Subcutaneous abdominal adipose tissue (tissue), 5 donors: ENCODE data around the gene POLD4.

Experiments
- H3K27ac ChIP-seq: one replicate; pipeline ENCODE4 v1.7.0; 2013; ENCODE audit warnings: low read depth, mild to moderate bottlenecking, inconsistent platforms, low read length, moderate library complexity
- H3K27me3 ChIP-seq, 5 donors: one replicate each; pipeline ENCODE4 v1.7.0; 2013; ENCODE audit warnings: low read length in 5 of 5, inconsistent platforms in 1 of 5; ENCODE audit not compliant: control insufficient read depth in 5 of 5, insufficient read depth in 4 of 5
- H3K36me3 ChIP-seq, 5 donors: one replicate each; pipeline ENCODE4 v1.7.0; 2013; ENCODE audit warnings: low read length in 5 of 5; ENCODE audit not compliant: control insufficient read depth in 5 of 5, insufficient read depth in 5 of 5
- H3K4me1 ChIP-seq, 5 donors: one replicate each; pipeline ENCODE4 v1.7.0; 2013; ENCODE audit warnings: low read length in 5 of 5, mild to moderate bottlenecking in 3 of 5, moderate library complexity in 1 of 5; ENCODE audit not compliant: control insufficient read depth in 5 of 5, insufficient read depth in 5 of 5
- H3K4me3 ChIP-seq, 5 donors: one replicate each; pipeline ENCODE4 v1.7.0; 2013; ENCODE audit warnings: low read length in 5 of 5, low read depth in 1 of 5
- H3K9ac ChIP-seq, 5 donors: one replicate each; pipeline ENCODE4 v1.7.0; 2013; ENCODE audit warnings: low read length in 5 of 5, mild to moderate bottlenecking in 4 of 5, moderate library complexity in 3 of 5
- H3K9me3 ChIP-seq, 5 donors: one replicate each; pipeline ENCODE4 v1.7.0; 2013; ENCODE audit warnings: low read length in 5 of 5; ENCODE audit not compliant: control insufficient read depth in 5 of 5
- donor health status: healthy.
- donor health status: healthy.
- donor health status: healthy.
- donor health status: healthy.
- donor health status: healthy.

The POLD4 gene

DNA sequence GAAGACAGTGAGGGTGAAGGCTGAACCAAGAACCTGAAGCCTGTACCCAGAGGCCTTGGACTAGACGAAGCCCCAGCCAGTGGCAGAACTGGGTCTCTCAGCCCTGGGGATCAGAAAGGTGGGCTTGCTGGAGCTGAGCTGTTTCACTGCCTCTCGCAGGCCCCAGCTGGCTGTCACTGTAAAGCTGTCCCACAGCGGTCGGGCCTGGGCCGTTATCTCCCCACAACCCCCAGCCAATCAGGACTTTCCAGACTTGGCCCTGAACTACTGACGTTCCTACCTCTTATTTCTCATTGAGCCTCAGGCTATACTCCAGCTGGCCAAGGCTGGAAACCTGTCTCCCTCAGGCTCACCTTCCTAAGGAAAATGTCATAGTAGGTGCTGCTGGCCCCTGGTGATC is 44.2 kb upstream of the POLD4 start:
- H3K4me1 ChIP-seq, result peaks cover 10 to 59% (median 54%) of the 10 kb centered on the region in 5 donors
- H3K9me3 ChIP-seq, result no peaks in the 10 kb centered on the region
- H3K27ac ChIP-seq, result no peak overlapping the region
- H3K9ac ChIP-seq, result peak overlapping the region in 1 of 5 donors; percentile 45
- H3K36me3 ChIP-seq, result peaks cover 0 to 51% (median 30%) of the 10 kb centered on the region in 5 donors
- no peak overlapping the region for H3K4me3 ChIP-seq
- no peaks in the 10 kb centered on the region for H3K27me3 ChIP-seq

DNA sequence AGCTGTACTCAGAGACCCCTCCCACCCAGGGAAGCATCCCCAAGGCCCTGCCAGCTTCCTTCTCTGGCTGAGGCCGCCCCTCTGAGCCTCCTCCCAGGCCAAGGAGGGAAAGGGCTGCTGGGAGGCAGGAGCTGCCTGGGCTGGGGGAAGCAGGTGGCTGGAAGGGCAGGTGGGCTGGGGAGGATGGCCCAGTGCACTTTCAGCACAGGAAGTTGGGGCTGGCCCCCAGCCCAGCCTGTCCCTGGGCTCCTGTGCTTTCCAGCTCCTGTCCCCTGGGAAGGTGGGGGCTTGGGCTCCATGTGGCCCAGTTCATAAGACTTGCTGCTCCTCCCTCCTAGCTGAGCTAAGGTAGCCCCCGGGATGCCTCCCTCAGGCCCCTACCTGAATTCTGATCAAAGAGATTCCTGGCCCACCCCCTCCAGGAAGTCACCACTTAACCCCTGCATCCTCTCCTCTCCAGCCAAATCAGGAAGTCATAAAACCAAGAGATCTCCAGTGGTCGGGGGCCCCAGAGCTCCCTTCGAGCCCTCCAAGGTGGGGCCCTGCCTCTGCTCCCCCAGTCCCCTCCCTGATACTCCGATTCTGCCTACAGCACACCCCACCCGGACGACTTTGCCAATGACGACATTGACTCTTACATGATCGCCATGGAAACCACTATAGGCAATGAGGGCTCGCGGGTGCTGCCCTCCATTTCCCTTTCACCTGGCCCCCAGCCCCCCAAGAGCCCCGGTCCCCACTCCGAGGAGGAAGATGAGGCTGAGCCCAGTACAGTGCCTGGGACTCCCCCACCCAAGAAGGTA is 43.4 kb upstream of the POLD4 start:
- H3K9ac ChIP-seq, result no peak overlapping the region
- peaks cover 8 to 57% (median 51%) of the 10 kb centered on the region in 5 donors for H3K4me1 ChIP-seq
- H3K27me3 ChIP-seq, result no peaks in the 10 kb centered on the region
- H3K4me3 ChIP-seq, result no peak overlapping the region
- no peaks in the 10 kb centered on the region for H3K9me3 ChIP-seq
- H3K27ac ChIP-seq, result no peak overlapping the region
- peaks cover 0 to 51% (median 30%) of the 10 kb centered on the region in 5 donors for H3K36me3 ChIP-seq

DNA sequence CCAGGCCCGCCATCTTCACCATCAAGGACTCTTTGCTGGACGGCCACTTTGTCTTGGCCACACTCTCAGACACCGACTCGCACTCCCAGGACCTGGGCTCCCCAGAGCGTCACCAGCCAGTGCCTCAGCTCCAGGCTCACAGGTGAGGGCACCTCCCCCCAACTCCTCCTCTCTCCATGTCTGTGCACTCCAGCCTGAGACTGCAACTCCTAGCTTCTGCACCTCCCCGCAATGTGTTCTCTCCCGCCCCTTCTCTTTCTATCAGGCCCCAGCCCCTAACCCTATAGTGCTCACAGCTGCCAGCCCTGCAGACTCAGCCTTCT is 42.9 kb upstream of the POLD4 start:
- no peak overlapping the region for H3K27ac ChIP-seq
- no peak overlapping the region for H3K9ac ChIP-seq
- peaks cover 8 to 60% (median 54%) of the 10 kb centered on the region in 5 donors for H3K4me1 ChIP-seq
- no peaks in the 10 kb centered on the region for H3K27me3 ChIP-seq
- H3K36me3 ChIP-seq, result peaks cover 0 to 51% (median 30%) of the 10 kb centered on the region in 5 donors
- no peak overlapping the region for H3K4me3 ChIP-seq
- H3K9me3 ChIP-seq, result no peaks in the 10 kb centered on the region

DNA sequence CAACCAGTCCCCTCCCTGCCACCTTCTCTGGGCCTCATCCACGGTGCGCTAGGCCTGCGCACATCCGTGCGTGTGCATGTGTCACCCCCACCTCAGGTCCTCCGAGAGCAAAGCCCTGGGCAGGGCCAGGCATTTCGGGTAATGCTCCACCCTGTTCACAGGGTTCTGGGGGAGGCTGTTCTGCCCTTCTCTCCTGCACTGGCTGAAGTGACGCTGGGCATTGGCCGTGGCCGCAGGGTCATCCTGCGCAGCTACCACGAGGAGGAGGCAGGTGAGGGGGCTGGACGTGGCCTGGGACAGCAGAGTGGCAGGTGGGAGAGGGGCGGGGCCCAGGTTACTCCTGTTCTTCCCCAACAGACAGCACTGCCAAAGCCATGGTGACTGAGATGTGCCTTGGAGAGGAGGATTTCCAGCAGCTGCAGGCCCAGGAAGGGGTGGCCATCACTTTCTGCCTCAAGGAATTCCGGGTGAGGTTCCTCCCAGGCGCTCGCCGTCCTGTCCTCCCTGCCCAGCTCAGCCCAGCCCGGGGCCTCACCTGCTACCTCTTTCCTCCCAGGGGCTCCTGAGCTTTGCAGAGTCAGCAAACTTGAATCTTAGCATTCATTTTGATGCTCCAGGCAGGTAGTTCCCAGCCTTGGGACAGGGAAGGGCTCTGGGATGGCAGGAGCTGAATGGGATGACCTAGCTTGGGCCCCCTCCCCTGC is 42.4 kb upstream of the POLD4 start:
- H3K36me3 ChIP-seq, result peaks cover 0 to 51% (median 30%) of the 10 kb centered on the region in 5 donors
- peaks cover 8 to 60% (median 54%) of the 10 kb centered on the region in 5 donors for H3K4me1 ChIP-seq
- H3K27ac ChIP-seq, result no peak overlapping the region
- H3K4me3 ChIP-seq, result no peak overlapping the region
- H3K9ac ChIP-seq, result no peak overlapping the region
- no peaks in the 10 kb centered on the region for H3K27me3 ChIP-seq
- no peaks in the 10 kb centered on the region for H3K9me3 ChIP-seq

DNA sequence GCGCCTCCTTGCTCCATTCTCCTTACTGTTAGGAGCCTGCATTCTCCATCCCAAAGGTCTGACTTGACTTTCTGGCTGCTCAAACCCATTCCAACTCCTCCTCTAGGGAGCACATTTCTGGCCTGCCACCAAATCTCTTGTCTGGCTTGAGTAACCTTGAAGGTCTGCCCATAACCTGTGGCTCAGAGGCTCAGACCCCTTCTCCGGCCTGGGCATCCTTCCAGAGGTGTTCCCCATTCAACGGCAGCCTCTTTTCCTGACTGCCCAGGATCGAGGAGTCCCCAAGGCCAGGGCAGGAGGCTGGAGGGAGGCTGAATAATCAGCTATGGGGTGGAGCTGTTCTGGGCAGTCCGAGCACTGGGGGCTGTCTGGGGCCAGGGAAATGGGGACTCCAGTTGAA is 40.6 kb upstream of the POLD4 start:
- H3K27me3 ChIP-seq, result no peaks in the 10 kb centered on the region

DNA sequence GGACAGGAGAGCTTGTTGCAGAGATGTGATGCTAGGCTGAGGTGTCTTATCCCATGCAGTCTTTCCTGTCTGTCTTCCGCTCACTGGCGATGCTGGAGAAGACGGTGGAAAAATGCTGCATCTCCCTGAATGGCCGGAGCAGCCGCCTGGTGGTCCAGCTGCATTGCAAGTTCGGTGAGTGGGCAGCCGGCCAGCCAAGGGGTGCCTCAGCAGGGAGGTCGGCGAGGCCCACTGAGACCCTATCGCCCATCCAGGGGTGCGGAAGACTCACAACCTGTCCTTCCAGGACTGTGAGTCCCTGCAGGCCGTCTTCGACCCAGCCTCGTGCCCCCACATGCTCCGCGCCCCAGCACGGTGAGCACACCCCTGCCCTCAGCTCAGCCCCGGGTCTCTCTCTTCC is 40.1 kb upstream of the POLD4 start:
- H3K9me3 ChIP-seq, result no peaks in the 10 kb centered on the region
- peaks cover 0 to 40% (median 18%) of the 10 kb centered on the region in 5 donors for H3K36me3 ChIP-seq
- H3K4me1 ChIP-seq, result peaks cover 3 to 42% (median 37%) of the 10 kb centered on the region in 5 donors
- H3K27ac ChIP-seq, result no peak overlapping the region
- H3K4me3 ChIP-seq, result no peak overlapping the region
- H3K27me3 ChIP-seq, result no peaks in the 10 kb centered on the region
- H3K9ac ChIP-seq, result no peak overlapping the region

More for the DNA sequence above, 40.6 kb upstream of the POLD4 start:
- no peak overlapping the region for H3K4me3 ChIP-seq
- no peak overlapping the region for H3K27ac ChIP-seq
- peaks cover 0 to 45% (median 24%) of the 10 kb centered on the region in 5 donors for H3K36me3 ChIP-seq
- no peak overlapping the region for H3K9ac ChIP-seq
- no peaks in the 10 kb centered on the region for H3K9me3 ChIP-seq
- peaks cover 3 to 47% (median 41%) of the 10 kb centered on the region in 5 donors for H3K4me1 ChIP-seq

DNA sequence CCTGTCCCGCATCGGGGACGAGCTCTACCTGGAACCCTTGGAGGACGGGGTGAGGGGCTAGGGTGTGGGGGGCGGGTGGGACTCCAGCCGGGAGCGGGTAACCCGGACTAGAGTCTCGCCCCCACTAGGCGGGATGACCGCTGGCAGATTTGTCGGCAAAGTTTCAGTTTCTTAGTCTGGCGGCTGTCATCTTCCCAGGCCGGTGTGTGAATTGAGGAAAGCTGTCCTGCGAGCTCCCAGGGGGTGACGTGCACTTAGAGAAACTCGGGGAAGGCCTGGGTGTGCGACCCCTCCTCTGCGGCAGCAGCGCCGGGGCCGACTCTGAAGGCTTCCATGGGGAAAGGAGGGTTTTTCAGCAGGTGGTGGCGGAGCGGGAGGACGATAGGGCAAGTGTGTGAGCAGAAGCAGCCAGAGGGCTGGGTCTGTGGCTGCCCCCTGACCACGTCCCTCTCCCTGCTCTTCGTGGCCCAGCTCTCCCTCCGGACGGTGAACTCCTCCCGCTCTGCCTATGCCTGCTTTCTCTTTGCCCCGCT is 38.9 kb upstream of the POLD4 start:
- Histone ChIP-seq H3K9me3 (no peaks in the 10 kb centered on the region), H3K4me3 (peak overlapping the region; percentile 31 to 93 (median 87)), H3K36me3 (peaks cover 0 to 28% (median 7%) of the 10 kb centered on the region in 5 donors), H3K27me3 (no peaks in the 10 kb centered on the region), H3K4me1 (peaks cover 1 to 30% (median 26%) of the 10 kb centered on the region in 5 donors), H3K27ac (peak overlapping the region; percentile 69), H3K9ac (peak overlapping the region; percentile 63 to 84 (median 78))

DNA sequence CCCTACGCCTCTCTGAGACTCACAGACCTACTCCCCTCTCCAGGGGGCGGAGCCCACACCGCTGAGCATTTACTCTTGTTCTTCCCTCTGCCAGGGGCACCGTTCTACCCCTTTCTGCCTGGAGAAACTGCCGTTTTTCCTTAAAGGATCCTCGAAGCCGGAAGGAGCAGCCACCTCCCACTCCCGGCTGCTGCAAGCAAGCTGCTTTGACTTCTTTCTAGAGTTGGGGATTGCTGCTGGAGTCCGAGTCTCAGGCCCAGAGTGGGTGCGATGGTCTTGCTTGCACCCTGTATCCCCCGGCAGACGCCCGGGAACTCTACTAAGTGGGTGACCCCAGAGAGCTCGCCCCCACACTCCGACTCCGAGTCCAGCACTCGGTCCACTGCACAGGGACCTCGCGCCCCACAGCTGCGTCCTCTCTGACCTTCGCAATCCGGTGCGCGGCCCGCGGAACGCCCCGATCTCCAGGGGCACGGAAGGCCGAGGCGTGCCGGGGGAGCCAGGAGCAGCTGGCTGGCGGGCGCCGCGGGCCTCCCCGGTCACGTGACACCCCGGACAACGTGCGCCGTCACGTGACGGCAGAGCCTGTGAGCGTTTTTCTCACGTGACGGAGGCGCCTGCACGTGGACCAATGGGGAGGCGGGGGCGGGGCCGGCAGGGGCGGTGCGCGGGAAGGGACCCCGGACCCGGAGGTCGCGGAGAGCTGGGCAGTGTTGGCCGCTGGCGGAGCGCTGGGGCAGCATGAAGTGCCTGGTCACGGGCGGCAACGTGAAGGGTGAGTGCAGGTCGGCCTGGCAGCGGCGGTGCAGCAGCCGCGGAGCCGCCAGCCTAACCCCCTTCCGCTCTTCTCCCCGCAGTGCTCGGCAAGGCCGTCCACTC is 38.2 kb upstream of the POLD4 start, which contains the start of gene RAD9A:
Gene RAD9A (plus strand): TSS at position 683 of the 879 bp plus-strand sequence. CDS start 59 bp downstream, at position 742.
- H3K27me3 ChIP-seq, result no peaks in the 10 kb centered on the region
- peak within 1 kb of the TSS; percentile 86 for H3K27ac ChIP-seq
- peaks cover 0 to 22% (median 7%) of the 10 kb centered on the region in 5 donors for H3K36me3 ChIP-seq
- H3K9ac ChIP-seq, result peak within 1 kb of the TSS; percentile 85 to 92 (median 87)
- H3K9me3 ChIP-seq, result no peaks in the 10 kb centered on the region
- peaks cover 1 to 28% (median 25%) of the 10 kb centered on the region in 5 donors for H3K4me1 ChIP-seq
- peak within 1 kb of the TSS; percentile 85 to 93 (median 88) for H3K4me3 ChIP-seq

DNA sequence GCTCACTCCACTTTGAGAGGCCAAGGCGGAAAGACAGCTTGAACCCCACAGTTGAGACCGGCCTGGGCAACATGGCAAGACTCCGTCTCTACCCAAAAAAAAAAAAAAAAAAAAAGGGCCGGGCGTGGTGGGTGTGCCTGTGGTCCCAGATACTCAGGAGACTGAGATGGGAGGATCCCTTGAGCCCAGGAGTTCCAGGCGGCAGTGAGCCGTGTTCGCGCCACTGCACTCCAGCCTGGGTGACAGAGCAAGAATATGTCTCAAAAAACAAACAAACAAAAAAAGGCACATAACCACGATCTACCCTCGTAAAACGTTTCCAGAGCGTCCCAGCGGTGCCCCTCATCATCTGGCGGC is 37.6 kb upstream of the POLD4 start:
- H3K27ac ChIP-seq, result peak overlapping the region; percentile 86
- peaks cover 0 to 16% (median 4%) of the 10 kb centered on the region in 5 donors for H3K36me3 ChIP-seq
- no peaks in the 10 kb centered on the region for H3K9me3 ChIP-seq
- H3K4me3 ChIP-seq, result peak overlapping the region; percentile 85 to 93 (median 88)
- H3K9ac ChIP-seq, result peak overlapping the region; percentile 85 to 92 (median 87)
- no peaks in the 10 kb centered on the region for H3K27me3 ChIP-seq
- H3K4me1 ChIP-seq, result peaks cover 1 to 26% (median 23%) of the 10 kb centered on the region in 5 donors
